GM12872 (cell line): Measurements from ENCODE around the gene RFWD3.
A peak's percentile ranks its signal among the peaks of the same experiment; 100 is the strongest.

Experiments used
- CTCF ChIP-seq: IDR thresholded peaks from 3 replicates; pipeline ENCODE4 v1.5.1; 2011; ENCODE audit warnings: low read depth, mild to moderate bottlenecking, low read length, moderate library complexity; ENCODE audit not compliant: insufficient read depth

The RFWD3 gene

DNA sequence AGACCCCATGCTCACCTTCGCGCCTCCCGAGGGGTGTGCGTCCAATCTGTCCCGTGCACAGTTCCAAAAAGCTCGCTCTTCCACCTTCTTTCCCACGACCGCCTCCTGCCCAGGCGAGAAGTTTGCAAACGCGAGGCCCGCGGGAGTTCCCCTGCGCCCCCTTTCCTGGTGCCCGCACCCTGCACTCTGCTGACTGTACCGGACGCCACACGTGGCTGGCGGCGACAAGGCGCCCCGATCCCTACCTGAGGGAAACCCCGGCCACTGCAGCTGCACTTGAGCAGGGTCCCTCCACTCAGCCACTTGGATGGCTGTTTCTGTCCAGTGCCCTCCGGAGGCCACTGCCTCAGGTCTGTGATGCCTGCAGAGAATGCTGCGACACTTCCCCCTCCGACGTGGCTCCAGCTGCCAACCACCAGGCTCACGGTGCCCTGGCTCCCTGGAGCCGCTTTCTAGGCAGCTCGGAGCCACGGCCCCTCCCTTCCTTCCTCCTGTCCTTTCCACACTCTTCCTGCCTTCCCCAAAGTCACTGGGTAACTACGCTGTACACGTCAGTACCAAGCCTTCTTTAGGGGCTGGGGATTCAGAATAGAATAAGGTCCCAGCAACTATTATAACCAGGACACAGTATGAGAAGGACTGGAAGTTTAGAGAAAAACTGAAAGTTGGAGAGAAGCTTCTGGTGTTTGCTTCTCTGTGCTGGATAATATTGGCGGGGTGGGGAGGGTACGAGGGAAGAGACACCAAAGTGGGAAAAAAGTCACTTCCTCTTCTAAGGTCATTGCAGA lies 34.0 kb upstream of the RFWD3 start, which contains the start of gene MLKL:
TSS of gene MLKL (minus strand) at position 425 of the 788 bp plus-strand sequence. CDS start 5,105 bp downstream, outside the sequence.
- TF ChIP-seq CTCF: peak; percentile 7; the same call in 1 of the 3 replicates

DNA sequence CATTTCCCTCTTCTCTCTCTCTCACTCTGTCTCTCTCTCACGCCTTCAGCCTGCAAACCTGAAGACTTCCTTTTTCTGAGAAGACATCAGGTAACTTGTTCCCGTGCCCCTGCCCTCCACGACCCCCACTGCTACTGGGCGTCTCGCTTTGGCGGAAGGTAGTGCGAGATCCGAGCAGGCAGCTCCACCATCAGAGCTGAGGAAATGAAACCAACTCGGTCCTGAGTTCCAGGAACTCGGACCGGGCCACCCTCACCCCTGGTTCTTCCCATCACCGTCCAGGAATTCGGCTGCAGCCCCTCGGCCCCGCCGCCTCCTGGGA lies 33.4 kb upstream of the RFWD3 start:
- TF ChIP-seq CTCF: no peak

DNA sequence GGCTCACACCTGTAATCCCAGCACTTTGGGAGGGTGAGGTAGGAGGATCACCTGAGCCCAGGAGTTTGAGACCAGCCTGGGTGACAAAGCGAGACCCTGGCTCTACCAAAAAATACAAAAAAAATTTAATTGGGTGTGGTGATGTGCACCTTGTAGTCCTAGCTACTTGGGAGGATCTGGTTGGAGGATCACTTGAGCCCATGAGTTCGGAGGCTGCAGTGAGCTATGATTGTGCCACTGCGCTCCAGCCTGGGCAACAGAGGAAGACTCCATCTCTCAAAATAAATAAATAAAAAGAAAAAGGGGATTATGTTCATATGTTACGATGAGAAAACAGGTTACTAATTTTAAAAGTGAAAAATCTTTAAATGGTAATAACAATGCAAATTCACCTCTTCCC lies 33.0 kb upstream of the RFWD3 start:
- TF ChIP-seq CTCF: no peak

GRCh38 chr16:74698222-74698621 lies 31.5 kb upstream of the RFWD3 start:
- no peak for TF ChIP-seq CTCF

DNA sequence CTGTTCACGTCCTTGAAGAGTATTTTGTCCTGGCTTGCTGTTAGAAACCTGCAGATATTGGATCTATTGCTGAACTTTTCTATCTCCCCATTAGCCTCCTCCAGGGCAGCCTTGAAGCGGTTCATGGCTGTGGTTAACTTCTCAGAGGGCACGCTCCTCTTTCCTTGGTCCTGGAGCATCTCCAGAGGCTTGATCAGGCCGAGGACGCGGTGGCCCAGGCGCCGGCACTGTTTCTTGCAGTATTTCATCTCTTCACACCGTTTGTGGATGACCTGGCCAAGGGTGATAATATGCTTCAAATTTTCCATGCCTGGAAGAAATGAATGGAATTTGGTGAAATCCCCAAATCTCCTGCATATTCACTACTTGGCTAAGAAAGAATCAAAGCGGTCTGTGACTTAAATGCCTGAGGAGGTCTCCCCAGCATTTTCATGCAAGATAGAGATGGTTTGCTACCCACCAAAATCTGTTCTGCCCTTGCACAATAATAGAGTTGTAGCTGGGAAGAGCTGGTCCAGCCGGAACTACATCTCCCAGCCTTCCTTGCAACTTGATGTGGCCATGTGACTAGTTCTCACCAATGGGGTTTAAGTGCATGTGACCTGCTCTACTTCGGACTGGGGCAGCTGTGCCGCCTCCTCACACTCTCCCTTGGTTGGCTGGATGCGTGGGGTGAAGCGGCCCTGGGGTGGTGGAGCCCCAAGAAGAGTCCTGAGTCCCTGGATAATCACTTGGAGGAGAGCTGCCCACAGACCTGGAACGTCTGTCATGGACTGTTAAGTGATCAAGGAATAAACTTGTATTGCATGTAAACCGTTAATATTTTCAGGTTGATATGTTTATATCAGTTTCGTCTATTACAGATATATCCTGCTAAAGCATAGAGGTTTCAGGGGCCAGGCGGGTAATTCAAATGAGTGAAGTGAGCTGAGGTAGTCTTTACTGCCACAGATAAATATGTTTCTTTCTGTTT lies 29.1 kb upstream of the RFWD3 start:
- no peak for TF ChIP-seq CTCF

- TF ChIP-seq CTCF: no peak
Observed at GRCh38 chr16:74691093-74691855, 24.6 kb upstream of the RFWD3 start.

GRCh38 chr16:74682556-74682955 lies 15.9 kb upstream of the RFWD3 start:
- TF ChIP-seq CTCF: no peak
